Limb (tissue), 2 donors: ENCODE measurements around the gene RMDN3.

Experiments
- DNase-seq, 2 donors: peaks; one replicate each; pipeline ENCODE4 v3.0.0-alpha.2; 2016; ENCODE audit errors: extremely low spot score in 2 of 2

Gene RMDN3

GRCh38 chr15:40749151-40749630 is 5.9 kb downstream of the RMDN3 start:
- DNase-seq: no peak

- no peak for DNase-seq
Measured at GRCh38 chr15:40747685-40748631, 7.1 kb downstream of the RMDN3 start.

DNA sequence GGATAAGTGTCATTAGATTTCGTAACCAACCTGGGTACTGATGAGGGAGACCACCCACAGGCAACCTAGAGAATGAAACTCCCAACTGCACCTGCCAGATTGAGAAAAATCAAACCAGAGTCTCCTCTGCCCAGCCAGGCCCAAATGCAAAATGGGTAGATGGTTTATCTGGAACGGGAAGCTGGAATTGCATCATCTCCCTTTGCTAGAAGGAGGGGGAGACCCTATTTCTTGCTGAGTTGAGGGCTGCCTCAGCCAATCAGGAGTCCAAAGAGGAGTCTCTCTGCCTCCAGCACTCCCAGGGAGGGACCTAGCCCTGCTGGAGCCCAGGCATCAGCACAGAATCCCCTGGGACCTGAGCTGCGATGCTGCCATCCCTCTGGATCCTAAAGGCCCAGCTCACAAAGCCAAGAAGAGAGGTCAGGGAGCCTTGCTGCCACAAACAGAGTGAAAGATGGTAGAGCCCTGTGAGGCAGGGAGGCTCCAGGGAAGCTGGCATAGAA is 8.1 kb downstream of the RMDN3 start:
- no peak for DNase-seq

DNA sequence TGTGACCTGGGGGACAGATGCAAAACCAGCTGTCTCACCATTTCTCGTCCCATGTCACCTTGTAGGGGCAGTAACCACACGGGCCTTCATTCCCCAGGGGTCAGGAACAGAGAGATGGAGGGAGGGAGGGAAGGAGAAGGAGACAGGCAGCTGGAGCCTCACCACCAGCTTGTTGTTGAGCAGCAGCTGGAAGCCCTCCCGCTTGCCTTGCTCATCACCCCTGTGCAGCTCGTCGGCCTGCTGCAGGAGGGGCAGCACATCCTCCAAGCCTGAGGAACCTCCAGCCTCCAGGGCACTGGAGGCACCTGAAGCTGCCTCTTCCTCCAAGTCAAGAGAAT is 10.3 kb downstream of the RMDN3 start:
- no peak for DNase-seq

DNA sequence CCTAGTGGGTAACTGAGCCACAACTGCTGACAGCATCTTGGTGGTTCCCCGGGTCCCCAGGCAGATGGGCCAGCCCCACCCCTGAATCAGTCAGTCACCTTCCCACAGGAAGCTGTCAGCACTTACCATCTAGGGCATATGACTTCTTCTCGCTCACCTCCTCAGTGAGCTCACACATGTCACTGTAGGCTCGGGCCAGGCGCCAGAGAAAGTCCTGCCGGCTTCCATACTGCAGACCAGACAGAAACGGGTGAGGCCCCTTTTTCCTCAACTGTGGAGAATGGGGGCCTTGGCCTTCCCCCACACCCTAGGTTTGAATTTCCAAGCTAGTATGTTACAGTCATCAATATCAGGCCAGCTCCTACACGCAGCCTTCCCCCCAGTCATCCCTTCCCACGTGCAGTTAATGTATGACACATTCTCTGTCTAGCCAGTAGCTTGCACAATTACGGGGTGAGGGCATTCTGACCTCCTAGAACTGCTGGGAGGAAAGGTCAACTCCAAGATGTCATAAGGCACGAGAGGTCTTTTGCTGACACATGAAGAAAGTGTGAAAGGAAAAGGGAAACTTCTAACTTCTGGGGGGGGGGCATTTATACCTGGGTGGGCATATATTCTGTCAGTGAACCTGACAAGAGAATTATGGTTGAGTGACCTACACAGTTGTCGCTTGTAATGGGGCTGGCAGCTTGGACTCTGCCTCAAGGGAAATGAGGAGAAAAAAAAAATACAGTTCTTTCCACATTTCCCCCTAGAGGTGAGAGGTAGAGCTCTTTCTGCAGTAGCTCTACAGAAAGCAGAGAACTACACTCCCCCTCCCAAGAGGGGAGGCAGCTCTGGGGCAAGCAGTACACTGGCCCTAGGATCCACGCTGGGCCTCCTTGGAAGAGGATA is 10.9 kb downstream of the RMDN3 start:
- DNase-seq: no peak

DNA sequence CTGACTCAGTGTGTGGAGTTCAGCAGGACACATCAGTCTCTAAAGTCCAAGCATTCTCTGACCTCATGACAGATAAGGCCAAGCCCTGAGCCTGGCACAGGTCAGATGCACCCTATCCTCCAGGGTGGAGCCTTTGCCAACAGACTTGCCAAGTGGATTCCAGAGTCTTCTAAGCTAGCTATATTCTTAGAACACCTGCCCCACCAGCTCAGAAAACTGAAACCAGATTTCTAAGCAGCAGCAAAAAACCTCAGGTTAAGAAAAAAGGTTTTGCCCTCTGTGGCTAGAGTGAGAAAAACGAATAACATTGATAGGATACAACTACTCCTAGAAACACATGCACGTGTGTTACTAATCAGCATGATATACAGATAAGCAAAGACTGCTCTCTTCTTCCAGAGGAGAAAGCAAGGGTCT is 11.6 kb downstream of the RMDN3 start:
- DNase-seq: no peak

DNA sequence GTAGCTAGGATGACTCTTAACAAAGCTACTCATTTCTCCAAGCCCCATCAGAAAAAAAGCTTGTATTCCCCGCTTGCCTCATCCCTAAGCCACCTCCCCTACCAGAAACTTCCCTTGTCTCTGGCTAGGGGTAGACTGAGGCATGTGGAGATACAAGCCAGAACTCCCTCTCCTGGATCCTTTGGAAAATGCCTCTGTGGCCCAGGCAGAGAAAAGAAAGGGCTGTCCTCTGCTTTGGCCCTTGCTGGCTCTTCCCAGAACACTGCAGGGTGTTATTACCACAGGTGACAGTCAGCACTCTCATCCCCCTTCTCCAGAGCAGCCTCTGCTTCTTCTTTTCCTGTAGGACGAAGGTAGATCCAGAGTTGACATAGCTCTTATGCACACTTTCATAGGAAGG is 15.2 kb downstream of the RMDN3 start:
- no peak for DNase-seq

DNA sequence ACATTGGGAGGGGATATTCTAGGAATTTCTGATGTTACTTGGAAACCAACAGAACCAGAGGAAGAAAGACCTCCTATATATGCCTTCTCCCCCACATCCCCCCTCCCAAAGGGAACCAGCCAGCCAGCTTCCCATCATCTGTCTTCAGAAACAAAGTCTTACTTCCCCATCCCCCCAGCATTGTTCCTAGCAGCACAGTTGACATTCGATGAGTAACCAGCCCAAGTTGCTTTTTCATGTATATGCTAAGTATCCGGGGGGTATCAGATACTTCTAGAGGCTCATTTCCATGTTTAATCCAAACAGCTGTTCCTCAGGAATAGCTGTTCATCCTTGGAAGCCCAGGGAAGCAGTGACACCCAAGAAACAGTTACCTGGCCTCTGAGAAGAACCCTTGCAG is 16.0 kb downstream of the RMDN3 start:
- no peak for DNase-seq

DNA sequence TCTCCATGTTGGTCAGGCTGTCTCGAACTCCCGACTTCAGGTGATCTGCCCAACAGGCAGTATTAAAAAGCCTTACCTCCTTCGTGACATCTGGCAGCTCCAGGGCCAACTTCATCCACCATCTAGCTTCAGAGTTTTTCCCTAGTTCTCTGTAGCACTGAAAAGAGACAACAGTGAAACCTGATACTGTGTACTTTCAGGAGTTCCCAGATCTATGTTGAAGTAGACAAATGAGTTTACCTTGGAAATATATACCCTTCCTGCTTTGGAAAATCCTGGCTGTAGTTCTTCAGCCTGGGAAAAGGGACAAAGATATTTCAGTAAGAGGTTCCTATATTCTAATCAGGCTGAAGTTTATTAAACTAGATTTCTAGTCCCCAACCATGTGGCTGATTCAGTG is 18.0 kb downstream of the RMDN3 start:
- DNase-seq: no peak

DNA sequence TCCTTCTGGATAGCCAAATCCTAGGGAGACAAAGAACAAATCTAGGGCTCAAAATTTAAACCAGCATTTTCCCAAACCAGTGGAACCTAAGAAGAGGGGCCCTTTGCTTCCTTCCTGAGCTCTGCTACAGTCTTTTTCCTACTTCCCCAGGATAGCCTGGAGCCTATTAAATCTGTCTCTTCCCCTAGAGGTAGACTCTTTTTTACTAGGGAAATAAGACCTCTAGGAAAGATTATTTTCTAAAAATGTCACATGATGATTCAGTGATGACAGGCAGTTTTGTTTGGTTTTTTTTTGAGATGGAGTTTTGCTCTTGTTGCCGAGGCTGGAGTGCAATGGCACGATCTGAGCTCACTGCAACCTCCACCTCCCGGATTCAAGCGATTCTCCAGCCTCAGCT is 18.5 kb downstream of the RMDN3 start:
- no peak for DNase-seq

DNA sequence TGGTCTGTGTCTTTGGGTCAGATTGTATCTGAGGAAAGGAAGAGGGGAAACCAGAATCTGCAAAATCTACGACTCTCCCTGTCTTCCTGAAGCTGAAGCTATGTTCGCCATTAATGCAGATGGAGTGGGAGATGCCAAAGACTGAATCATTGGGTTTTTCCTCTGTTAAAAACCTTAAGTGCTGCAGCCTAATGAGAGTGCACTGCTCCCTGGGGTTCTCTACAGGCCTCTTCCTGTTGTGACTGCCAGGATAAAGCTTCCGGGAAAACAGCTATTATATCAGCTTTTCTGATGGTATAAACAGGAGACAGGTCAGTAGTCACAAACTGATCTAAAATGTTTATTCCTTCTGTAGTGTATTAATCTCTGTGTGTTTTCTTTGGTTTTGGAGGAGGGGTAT is 24.0 kb downstream of the RMDN3 start:
- no peak for DNase-seq

DNA sequence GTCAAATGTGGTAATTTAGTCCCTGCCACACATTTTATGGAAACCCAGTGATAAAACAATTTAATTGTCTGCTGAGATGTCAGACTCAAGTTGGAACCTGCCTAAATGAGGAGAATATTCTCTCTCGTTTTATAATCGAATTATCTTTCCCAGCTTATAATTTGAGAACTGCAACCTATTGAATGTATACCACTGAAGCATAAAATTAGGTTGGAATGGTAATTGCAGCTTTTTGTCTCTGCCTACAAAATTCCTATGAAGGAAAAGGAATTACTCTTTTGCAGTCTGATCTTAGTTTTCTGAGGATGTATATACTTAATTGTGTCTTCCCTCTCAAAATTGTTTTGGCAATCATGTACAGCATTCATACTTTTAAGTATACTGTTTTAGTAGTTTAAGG is 31.1 kb downstream of the RMDN3 start:
- no peak for DNase-seq

DNA sequence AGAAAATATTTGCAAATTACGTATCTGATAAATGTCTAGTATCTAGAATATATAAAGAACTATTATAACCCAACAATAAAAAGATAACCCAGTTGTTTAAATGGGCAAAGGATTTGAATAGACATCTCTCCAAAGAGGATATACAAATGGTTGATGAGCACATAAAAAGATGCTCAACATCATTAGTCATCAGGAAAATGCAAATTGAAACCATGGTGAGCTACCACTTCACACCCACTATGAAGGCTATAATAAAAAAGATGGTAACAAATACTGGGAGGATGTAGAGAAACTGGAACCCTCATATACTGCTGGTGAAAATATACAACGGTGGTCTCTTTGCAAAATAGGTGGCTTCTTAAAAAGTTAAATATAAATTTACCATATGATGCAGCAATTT is 32.1 kb downstream of the RMDN3 start:
- DNase-seq: no peak

- no peak for DNase-seq
Measured at GRCh38 chr15:40722354-40722753, 32.7 kb downstream of the RMDN3 start.

DNA sequence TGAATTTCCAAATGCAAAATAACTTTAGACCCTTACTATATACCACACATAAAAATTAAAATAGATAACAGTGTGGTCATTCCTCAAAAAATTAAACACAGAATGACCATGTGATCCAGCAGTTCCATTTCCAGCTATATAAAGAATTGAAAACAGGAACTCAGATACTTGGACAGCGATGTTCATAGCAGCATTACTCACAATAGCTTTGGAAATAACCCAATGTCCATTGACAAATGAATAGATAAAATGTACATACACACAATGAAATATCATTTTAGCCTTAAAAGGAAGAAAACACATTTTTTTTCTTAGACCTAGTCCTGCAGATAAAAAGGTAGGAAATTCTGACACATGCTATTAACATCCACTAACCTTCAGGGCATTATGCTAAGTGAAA is 33.4 kb downstream of the RMDN3 start:
- DNase-seq: no peak

GRCh38 chr15:40716165-40716564 is 38.9 kb downstream of the RMDN3 start:
- no peak for DNase-seq

DNA sequence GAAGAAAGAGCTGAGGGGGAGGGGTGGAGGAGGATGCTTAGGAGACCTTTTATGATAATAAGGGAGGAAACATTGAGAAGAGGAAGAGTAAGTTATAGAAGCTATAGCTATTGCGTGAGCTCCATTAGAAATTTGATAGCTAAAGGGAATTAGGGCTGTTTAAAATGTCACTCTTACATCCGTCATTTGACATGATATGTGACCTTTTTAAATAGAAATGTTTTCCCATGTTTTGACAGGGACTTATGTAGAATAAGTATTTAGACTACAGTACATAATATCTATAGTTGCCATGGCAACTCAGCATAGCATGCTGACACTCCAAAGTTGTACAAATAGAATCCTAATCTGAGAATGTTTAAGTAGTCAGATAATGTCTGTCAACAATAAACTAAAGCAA is 40.9 kb downstream of the RMDN3 start:
- DNase-seq: no peak

- no peak for DNase-seq
Measured at GRCh38 chr15:40706121-40706520, 48.9 kb downstream of the RMDN3 start.

GRCh38 chr15:40702077-40702476 is 53.0 kb downstream of the RMDN3 start:
- DNase-seq: no peak

GRCh38 chr15:40697916-40698315 is 57.1 kb downstream of the RMDN3 start:
- DNase-seq: no peak

DNA sequence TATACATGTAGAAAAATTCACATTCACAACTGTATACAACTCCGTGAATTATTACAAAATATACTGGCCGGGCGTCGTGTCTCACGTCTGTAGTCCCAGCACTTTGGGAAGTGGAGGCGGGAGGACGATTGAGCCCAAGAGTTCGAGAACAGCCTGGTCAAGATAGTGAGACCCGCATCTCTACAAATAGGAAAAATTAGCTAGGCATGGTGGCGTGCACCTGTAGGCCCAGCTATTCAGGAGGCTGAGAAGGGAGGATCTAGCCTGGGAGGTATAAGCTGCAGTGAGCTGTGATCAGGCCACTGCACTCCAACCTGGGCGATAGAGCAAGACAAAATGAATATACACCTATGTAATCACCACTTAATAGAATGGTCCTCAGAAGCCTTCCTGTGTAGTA is 58.8 kb downstream of the RMDN3 start:
- DNase-seq: no peak

DNA sequence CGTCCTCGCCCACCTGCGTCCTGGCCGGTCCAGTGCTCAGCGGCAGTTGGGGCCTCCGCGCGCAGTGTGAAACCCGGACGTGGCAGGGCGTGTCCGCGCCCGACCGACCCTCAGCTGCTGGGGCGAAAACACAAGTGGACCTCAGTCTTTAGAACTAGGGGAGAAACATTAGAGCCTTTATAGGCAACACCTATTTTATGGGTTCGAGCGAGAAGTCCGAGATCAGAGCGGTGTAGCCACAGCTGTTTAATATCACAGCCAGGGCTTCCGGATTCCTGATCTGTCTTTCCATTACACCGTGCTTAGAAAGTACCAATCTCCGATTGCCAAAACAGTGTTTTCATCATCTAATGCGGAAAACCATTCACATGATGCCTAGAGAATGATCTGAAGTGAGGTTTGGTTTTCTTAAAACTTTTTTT is 59.6 kb downstream of the RMDN3 start:
- DNase-seq: peak in 1 of 2 donors; percentile 12
